Activated CD4-positive, alpha-beta T cell treated with anti-CD3 and anti-CD28 coated beads, Interleukin-2, amount 50 U/mL, for 24 hours (primary cell): ENCODE measurements around the gene ROR1.
"Not testable (repeated sequence)": the region's sequence is repeated elsewhere in the genome, so short reads cannot be mapped to it uniquely, and the experiment has no call there.

Experiments used
- DNase-seq, 2 donors: peaks; one replicate each; pipeline ENCODE4 v3.0.0-alpha.2; 2020; ENCODE audit warnings: low read depth in 1 of 2, low spot score in 1 of 2

ROR1 gene

DNA sequence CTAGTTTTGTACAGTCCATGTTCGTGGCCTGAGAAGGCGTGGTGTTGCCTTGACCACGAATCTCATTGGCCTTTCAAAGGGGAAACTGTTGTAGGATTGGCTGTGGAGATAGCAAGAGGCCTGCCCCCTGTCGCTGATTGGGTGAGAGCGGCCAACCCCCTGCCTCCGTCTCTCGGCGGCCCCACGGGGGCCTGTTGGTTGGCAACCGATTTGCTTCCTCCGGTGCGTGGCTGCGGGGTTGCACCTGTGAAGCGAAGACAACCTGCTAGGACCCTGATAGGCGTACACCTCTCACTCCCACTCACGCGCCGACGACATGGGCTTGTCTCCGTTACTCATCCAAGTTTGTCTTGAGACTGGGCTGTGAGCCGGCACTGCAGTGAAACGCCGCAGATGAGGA is 429.6 kb downstream of the ROR1 start, which contains the start of gene UBE2U:
Gene UBE2U, plus strand, starts transcription at position 204 of the 400 bp plus-strand sequence. CDS start 428 bp downstream, outside the sequence.
- no peak for DNase-seq

DNA sequence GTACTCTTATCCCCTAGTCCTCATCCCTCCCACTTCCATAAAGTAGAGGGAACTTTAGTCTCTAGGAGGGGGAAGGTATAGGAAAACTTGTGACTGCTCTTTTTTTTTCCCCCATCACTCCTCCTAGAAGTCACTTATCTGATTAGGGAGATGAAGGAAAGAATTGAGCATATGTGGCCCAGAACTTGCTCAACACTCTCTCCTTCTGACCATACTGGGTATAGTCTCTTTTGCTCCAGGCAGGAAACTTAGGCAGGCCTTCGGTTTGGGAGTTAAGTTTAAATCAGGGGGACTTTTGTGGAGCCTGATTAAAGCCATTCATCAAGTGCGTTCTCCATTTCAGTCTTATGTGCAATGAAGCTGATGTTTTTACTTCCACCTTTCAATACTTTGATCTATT is 435.4 kb downstream of the ROR1 start:
- DNase-seq: no peak

DNA sequence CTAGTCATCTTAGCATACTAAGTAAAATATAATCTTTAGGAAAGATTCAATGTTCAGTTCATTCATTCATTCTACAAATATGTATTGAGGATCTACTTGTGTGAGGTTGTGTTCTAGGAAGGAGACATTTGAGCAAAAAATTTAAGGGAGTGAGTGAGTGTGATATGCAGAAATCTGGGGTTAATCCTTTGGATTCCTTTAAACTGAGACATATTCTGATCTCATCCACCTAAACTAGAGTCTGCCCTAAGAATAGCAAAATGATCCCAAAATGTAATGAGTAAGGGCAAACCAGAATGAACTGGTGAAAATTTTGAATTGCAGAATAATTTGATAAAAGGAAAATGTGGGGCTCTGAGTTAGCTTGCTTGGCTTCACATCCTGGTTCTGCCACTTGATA is 438.2 kb downstream of the ROR1 start:
- DNase-seq: no peak

- DNase-seq: no peak
These were observed 441.8 kb downstream of the ROR1 start for GRCh38 chr1:64215576-64215975.

- DNase-seq: no peak
These were observed 446.4 kb downstream of the ROR1 start for GRCh38 chr1:64220241-64220640.

GRCh38 chr1:64223329-64224151 is 449.7 kb downstream of the ROR1 start:
- DNase-seq: no peak

DNA sequence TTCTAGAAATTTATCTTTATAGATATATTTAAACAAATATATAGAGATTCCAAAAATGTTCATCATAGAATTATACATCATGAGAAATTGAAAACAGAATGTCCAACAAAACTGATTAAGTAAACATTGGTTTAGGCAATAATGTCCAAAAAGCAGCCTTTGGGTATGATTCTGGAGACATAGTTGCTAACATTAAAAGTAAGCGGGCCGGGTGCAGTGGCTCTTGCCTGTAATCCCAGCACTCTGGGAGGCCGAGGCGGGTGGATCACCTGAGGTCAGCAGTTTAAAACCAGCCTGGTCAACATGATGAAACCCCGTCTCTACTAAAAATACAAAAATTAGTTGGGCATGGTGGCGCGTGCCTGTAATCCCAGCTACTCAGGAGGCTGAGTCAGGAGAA is 450.4 kb downstream of the ROR1 start:
- DNase-seq: not testable (repeated sequence)

- no peak for DNase-seq
These were observed 454.5 kb downstream of the ROR1 start for GRCh38 chr1:64228167-64228957.

DNA sequence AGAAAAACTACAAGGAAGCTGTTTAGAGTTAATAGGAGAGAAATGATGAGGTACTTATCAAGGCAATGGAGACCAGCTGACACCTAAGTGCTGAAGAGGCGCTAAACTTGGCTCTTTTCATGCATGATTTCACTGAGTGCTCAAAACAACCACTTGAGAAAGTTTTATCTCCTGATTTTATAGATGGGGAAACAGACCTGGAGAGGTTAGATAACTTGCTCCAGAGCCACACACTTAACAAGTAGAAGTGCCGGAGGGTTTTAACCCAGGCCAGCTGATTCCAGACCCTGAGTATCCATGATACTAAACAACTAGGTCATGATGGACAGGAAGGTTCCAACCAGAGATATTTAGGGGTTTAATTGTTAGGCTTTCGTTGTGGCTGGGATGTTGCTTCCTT is 455.5 kb downstream of the ROR1 start:
- no peak for DNase-seq
